PC-9 (cell line): ENCODE data around the gene SELENBP1.

Source experiments
- EZH2 ChIP-seq: fragments of 200-600 bp; sonication (generic); IDR thresholded peaks from 2 replicates; pipeline ENCODE4 v1.8.0; 2017; ENCODE audit warnings: antibody characterized with exemption, low read depth
- TF ChIP-seq, protein P1 (sequence below): fragments of 200-600 bp; sonication (generic); conservative IDR thresholded peaks from 2 replicates; pipeline ENCODE4 v1.6.1; 2017; ENCODE audit warnings: mixed run types, antibody characterized with exemption, mild to moderate bottlenecking, moderate library complexity

DNA sequence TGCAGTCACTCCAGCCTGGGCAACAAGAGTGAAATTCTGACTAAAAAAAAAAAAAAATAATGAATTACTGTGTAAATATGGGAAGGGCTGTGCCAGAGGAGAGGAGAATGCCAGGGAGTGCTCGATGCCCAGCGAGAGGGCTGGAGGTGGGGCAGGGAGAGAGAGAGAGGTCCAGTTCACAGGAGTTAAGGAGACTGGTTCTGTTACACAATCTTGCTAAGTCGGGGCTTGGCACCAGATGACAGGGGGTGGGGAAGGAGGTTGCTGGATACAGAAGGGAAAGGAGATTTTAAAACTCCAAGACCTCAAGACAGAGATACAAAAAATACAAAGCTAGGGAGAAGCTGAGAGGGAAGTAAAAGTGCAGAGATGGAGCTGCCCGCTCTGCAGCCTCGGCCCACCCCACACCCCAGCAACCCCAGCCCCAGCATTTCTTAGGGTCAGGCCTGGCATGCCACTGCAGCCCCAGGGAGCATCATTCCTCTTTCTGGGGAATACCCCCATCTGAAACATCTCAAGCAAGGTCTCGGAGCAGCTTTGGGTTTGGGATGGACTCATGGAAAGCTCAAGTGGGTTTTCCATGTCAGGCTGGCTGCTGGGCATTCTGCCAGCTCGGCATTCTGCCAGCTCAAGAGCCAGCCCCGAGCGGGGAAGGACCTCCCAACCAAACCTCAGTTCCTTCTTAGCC is 991 bp downstream of the SELENBP1 start:
- TF ChIP-seq, protein P1, sequence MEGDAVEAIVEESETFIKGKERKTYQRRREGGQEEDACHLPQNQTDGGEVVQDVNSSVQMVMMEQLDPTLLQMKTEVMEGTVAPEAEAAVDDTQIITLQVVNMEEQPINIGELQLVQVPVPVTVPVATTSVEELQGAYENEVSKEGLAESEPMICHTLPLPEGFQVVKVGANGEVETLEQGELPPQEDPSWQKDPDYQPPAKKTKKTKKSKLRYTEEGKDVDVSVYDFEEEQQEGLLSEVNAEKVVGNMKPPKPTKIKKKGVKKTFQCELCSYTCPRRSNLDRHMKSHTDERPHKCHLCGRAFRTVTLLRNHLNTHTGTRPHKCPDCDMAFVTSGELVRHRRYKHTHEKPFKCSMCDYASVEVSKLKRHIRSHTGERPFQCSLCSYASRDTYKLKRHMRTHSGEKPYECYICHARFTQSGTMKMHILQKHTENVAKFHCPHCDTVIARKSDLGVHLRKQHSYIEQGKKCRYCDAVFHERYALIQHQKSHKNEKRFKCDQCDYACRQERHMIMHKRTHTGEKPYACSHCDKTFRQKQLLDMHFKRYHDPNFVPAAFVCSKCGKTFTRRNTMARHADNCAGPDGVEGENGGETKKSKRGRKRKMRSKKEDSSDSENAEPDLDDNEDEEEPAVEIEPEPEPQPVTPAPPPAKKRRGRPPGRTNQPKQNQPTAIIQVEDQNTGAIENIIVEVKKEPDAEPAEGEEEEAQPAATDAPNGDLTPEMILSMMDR: no peak
- TF ChIP-seq EZH2: no peak
